ENCODE measurements around the gene SLC44A1. TPM values are rescaled to one million over a fixed set of nuclear protein-coding genes. Genes with fewer than 3 reads are reported as not detected.

Gene SLC44A1
- total and polyA plus RNA-seq, 2 donors from 2014 or later: 17.4 to 42.3 TPM

GRCh38 chr9:105206821-105207699, 37.4 kb upstream of the SLC44A1 start:
- Histone ChIP-seq H3K4me3 (ENCODE audit: low read length in 3 of 3) (no peak overlapping the region), H3K36me3 (ENCODE audit: control insufficient read depth in 2 of 3, insufficient read depth in 3 of 3, low read length in 3 of 3) (no peaks in the 10 kb centered on the region), H3K27ac (ENCODE audit: low read depth in 2 of 2, low read length in 2 of 2) (no peak overlapping the region), H3K9me3 (ENCODE audit: control insufficient read depth in 2 of 3, insufficient read depth in 1 of 3, low read length in 3 of 3) (no peaks in the 10 kb centered on the region), H3K27me3 (ENCODE audit: control insufficient read depth, insufficient read depth, low read length) (no peaks in the 10 kb centered on the region), H3K9ac (ENCODE audit: low read length in 3 of 3) (no peak overlapping the region), H3K4me1 (ENCODE audit: control insufficient read depth in 2 of 3, insufficient read depth in 2 of 3, low read depth in 1 of 3, low read length in 3 of 3) (no peaks in the 10 kb centered on the region)
- TF ChIP-seq CTCF (IDR thresholded peaks at IDR 0.05; ENCODE audit: borderline replicate concordance, extremely low read depth, insufficient read depth): no peak
- no peak for FAIRE-seq
- DNase-seq: no peak
- intact Hi-C loops (cut with DNase I): no loop called here

GRCh38 chr9:105216440-105217178, 27.8 kb upstream of the SLC44A1 start:
- TF ChIP-seq CTCF (IDR thresholded peaks at IDR 0.05; ENCODE audit: borderline replicate concordance, extremely low read depth, insufficient read depth): no peak
- Histone ChIP-seq H3K36me3 (ENCODE audit: control insufficient read depth in 2 of 3, insufficient read depth in 3 of 3, low read length in 3 of 3) (no peaks in the 10 kb centered on the region), H3K4me3 (ENCODE audit: low read length in 3 of 3) (no peak overlapping the region), H3K4me1 (ENCODE audit: control insufficient read depth in 2 of 3, insufficient read depth in 2 of 3, low read depth in 1 of 3, low read length in 3 of 3) (no peaks in the 10 kb centered on the region), H3K27ac (ENCODE audit: low read depth in 2 of 2, low read length in 2 of 2) (no peak overlapping the region), H3K27me3 (ENCODE audit: control insufficient read depth, insufficient read depth, low read length) (no peaks in the 10 kb centered on the region), H3K9ac (ENCODE audit: low read length in 3 of 3) (no peak overlapping the region), H3K9me3 (ENCODE audit: control insufficient read depth in 2 of 3, insufficient read depth in 1 of 3, low read length in 3 of 3) (no peaks in the 10 kb centered on the region)
- no peak for DNase-seq
- FAIRE-seq: no peak
- intact Hi-C loops (cut with DNase I): no loop called here

GRCh38 chr9:105218673-105219072, 25.8 kb upstream of the SLC44A1 start:
- DNase-seq (no peak), FAIRE-seq (no peak)
- no peak overlapping the region for H3K4me3 ChIP-seq (ENCODE audit: low read length in 3 of 3)
- peaks cover 0 to 4% (median 3%) of the 10 kb centered on the region in 3 donors for H3K9me3 ChIP-seq (ENCODE audit: control insufficient read depth in 2 of 3, insufficient read depth in 1 of 3, low read length in 3 of 3)
- H3K27me3 ChIP-seq (ENCODE audit: control insufficient read depth, insufficient read depth, low read length): no peaks in the 10 kb centered on the region
- TF ChIP-seq CTCF (IDR thresholded peaks at IDR 0.05; ENCODE audit: borderline replicate concordance, extremely low read depth, insufficient read depth): no peak
- H3K36me3 ChIP-seq (ENCODE audit: control insufficient read depth in 2 of 3, insufficient read depth in 3 of 3, low read length in 3 of 3): no peaks in the 10 kb centered on the region
- intact Hi-C loops (cut with DNase I): no loop called here
- H3K4me1 ChIP-seq (ENCODE audit: control insufficient read depth in 2 of 3, insufficient read depth in 2 of 3, low read depth in 1 of 3, low read length in 3 of 3): no peaks in the 10 kb centered on the region
- no peak overlapping the region for H3K27ac ChIP-seq (ENCODE audit: low read depth in 2 of 2, low read length in 2 of 2)
- no peak overlapping the region for H3K9ac ChIP-seq (ENCODE audit: low read length in 3 of 3)
